ENCODE results near the gene CSRP2. TPM values are rescaled to one million over a fixed set of nuclear protein-coding genes. Genes with fewer than 3 reads are reported as not detected.

The CSRP2 gene
- polyA plus RNA-seq, 3 donors, result 0.07 TPM; not detected in 2

DNA sequence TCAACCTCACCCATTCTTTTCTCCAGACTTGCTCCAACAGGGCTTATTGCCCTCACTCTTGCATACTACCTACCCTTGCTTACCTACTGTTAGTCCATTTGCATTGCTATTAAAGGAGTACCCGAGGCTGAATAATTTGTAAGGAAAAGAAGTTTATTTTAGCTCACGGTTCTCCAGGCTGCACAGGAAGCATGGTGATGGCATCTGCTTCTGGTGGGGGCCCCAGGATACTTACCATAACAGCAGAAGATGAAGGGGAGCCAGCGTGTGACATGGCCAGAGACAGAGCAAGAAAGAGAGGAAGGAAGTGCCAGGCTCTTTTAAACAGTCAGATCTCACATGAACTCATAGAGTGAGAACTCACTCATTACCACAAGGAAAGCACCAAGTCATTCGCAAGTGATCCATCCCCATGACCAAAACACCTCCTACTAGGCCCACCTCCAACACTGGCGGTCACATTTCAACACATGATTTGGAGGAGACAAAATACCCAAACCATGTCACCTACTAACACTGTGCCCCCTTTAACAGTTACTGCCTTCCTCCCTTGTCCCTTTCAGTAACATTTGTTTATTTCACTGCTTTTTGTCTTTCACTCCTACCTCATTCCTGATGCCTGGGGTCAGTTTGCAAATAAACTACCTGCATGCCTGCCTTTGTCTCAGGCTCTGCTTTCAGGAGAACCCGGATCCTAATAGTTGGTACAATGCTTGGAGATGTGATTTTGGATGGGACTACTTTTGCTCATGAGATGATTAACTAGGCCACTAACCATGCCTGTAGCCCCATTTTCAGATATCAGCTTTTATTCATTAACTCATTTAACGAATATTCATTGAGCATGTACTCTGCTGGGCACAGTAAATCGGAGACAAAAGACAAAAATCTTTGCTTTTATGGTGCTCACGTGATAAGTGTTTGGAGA lies 41.6 kb upstream of the CSRP2 start:
- no peak overlapping the region for H3K27ac Mint-ChIP-seq

More for the DNA sequence above, 41.6 kb upstream of the CSRP2 start:
- Histone ChIP-seq H3K4me2 (replicated peaks; ENCODE audit: extremely low read depth, low read length, poor library complexity, severe bottlenecking) (no peak overlapping the region), H3K27me3 (ENCODE audit: control insufficient read depth in 2 of 2, insufficient read depth in 2 of 2, low read length in 2 of 2) (no peaks in the 10 kb centered on the region), H3K4me1 (ENCODE audit: control insufficient read depth in 1 of 2, insufficient read depth in 2 of 2, low read length in 2 of 2) (no peaks in the 10 kb centered on the region), H4K20me1 (ENCODE audit: insufficient read depth, low read length) (no peaks in the 10 kb centered on the region), H3K79me2 (ENCODE audit: insufficient read depth, low read length) (no peaks in the 10 kb centered on the region), H2AFZ (ENCODE audit: insufficient read depth, low read depth, low read length, poor library complexity, severe bottlenecking) (no peak overlapping the region), H3K9me3 (replicated peaks in 1 of 2; ENCODE audit: control insufficient read depth in 1 of 2, insufficient read depth in 1 of 2, low read length in 2 of 2) (no peaks in the 10 kb centered on the region), H3K27ac (ENCODE audit: low read depth in 1 of 2, low read length in 2 of 2) (no peak overlapping the region), H3K36me3 (replicated peaks in 1 of 2; ENCODE audit: control insufficient read depth in 1 of 2, insufficient read depth in 2 of 2, low read length in 2 of 2) (no peaks in the 10 kb centered on the region), H3K9ac (ENCODE audit: insufficient read depth, low read length, poor library complexity, severe bottlenecking) (no peak overlapping the region), H3K4me3 (replicated peaks in 1 of 3; ENCODE audit: low read depth in 2 of 3, low read length in 3 of 3) (no peak overlapping the region)
- Mint-ChIP-seq H3K27me3 (ENCODE audit: low read depth in 3 of 3) (peaks cover 0 to 3% (median 2%) of the 10 kb centered on the region in 3 donors), H3K4me1 (peaks cover 9% of the 10 kb centered on the region), H3K36me3 (no peaks in the 10 kb centered on the region), H3K9me3 (no peaks in the 10 kb centered on the region), H3K4me3 (peak overlapping the region in 1 of 2 donors; percentile 56)
- intact Hi-C loops (cut with micrococcal nuclease), result no loop called here
- 32% methylated on average over 6 of the region's 9 CpGs for WGBS (ENCODE audit: insufficient coverage)
- no peak for TF ChIP-seq CTCF (IDR thresholded peaks at IDR 0.05)
- no peak for DNase-seq
